Activated naive CD4-positive, alpha-beta T cell treated with anti-CD3 and anti-CD28 coated beads, Interleukin-2, amount 10 ng/mL, durations not matched to agents 7 days and 5 days (primary cell): Measurements from ENCODE around the gene NR0B2.

ENCODE experiments used
- CTCF ChIA-PET: fragments of 350-600 bp; sonication (Branson Sonifier 250); formaldehyde crosslinking; loops from one replicate; lab custom pipeline; 2021; ENCODE audit warnings: antibody characterized with exemption; lab: Charles Lee
- DNase-seq: peaks from one replicate; pipeline ENCODE4 v3.0.0-alpha.2; 2020
- H3K27ac Mint-ChIP-seq: one replicate; pipeline ENCODE4 v1.8.0; 2021; ENCODE audit warnings: mild to moderate bottlenecking, moderate library complexity, mixed read lengths
- H3K27me3 Mint-ChIP-seq: one replicate; pipeline ENCODE4 v1.8.0; 2021; ENCODE audit warnings: mild to moderate bottlenecking, mixed read lengths
- H3K36me3 Mint-ChIP-seq: one replicate; pipeline ENCODE4 v1.8.0; 2021; ENCODE audit warnings: mixed read lengths
- H3K4me1 Mint-ChIP-seq: one replicate; pipeline ENCODE4 v1.8.0; 2021; ENCODE audit warnings: mixed read lengths
- H3K4me3 Mint-ChIP-seq: one replicate; pipeline ENCODE4 v1.8.0; 2021; ENCODE audit warnings: mild to moderate bottlenecking, moderate library complexity, mixed read lengths
- H3K9me3 Mint-ChIP-seq: one replicate; pipeline ENCODE4 v1.8.0; 2021; ENCODE audit warnings: mixed read lengths

NR0B2 gene

GRCh38 chr1:26861889-26862378, 51.8 kb downstream of the NR0B2 start:
- Mint-ChIP-seq H3K36me3 (peaks cover 3% of the 10 kb centered on the region), H3K4me1 (peaks cover 42% of the 10 kb centered on the region), H3K27me3 (no peaks in the 10 kb centered on the region), H3K9me3 (no peaks in the 10 kb centered on the region), H3K27ac (peak overlapping the region; percentile 65), H3K4me3 (no peak overlapping the region)
- CTCF ChIA-PET: interaction anchor here (1.0 to 2.0 kb wide), 5 partner anchors 9 to 260 kb away, joined by 3 to 5 read pairs (median 5); no protein-coding TSS in a partner anchor
- DNase-seq: no peak
